Epithelial cell of prostate (primary cell): ENCODE measurements around the gene DHH.

Experiments used
- DNase-seq: peaks from one replicate; pipeline ENCODE4 v3.0.0-alpha.2; 2011; ENCODE audit warnings: low read depth, low spot score
- H3K27ac ChIP-seq: fragments of 450-650 bp; 2 replicates; pipeline ENCODE4 v1.5.1; 2017; ENCODE audit warnings: mild to moderate bottlenecking

The DHH gene

DNA sequence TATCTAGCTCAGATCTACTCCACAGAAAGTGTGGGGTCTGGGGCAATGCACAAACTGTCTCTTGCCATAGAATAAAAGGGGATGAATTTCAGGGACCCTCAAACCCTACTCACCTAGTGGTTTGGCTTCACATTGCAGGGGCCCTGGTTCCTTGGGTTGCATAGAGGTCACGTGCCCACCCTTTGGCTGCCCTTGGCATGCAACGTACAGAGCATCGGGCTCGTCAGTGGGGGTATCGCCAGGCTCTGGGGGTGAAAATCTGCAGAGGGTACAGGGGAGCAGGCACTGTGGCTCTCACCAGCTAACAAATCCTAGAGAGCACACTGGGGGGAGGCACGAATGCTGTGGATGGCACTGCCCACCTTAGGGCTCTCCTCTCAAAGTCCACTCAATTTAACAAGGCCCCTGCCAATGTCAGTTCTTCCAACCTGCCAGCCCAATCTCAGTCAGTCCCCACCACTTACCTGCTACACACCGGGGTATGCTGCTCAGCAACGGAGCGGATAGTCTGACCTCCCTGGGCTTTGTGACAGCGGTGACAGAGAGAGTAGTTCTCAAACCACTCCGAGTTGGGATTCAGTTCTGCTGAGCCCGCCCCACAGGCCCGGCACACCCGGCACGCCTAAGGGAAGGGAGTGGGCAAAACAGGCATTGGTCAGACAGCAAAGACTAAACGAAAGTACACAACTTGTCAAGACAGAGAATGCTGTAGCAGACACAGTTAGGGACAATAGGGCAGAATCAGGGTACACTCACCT is 42.0 kb downstream of the DHH start:
- DNase-seq, result no peak
- no peak overlapping the region for H3K27ac ChIP-seq

DNA sequence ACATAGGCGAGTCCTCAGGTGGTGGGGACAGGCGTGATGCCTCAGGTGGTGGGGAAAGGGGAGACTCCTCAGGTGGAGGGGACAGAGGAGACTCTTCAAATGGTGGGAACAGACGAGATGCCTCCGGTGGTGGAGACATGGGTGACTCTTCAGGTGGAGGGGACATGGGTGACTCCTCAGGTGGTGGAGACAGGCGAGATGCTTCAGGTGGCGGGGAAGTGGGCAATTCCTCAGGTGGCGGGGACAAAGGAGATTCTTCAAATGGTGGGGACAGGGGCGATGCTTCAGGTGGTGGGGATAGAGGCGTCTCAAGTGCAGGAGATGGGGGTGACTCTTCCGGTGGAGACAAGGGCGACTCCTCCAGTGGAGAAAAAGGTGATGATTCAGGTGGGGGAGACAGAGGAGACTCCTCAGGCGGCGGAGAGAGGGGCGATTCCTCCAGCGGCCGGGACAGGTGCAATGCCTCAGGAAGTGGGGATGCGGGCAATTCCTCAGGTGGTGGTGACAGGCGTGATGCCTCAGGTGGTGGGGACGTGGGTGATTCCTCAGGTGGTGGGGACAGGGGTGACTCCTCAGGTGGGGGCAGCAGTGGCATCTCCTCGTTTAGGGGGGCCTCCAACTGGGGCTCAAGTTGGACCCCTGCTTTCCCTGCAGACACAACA is 42.7 kb downstream of the DHH start:
- no peak overlapping the region for H3K27ac ChIP-seq
- DNase-seq, result no peak

DNA sequence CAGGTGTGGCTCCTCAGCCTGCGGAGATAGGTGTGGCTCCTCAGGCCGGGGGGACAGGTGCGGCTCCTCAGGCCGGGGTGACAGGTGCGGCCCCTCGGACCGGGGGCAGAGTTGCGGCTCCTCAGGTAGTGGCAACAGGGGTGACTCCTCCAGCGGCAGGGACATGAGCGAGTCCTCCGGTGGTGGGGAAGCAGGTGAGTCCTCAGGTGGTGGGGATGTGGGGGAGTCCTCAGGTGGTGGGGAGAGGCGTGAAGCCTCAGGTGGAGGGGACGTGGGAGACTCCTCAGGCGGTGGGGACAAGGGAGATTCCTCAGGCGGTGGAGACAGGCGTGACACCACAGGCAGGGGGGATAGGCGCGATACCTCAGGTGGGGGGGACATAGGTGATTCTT is 43.2 kb downstream of the DHH start:
- H3K27ac ChIP-seq, result no peak overlapping the region

GRCh38 chr12:49050507-49051372 is 43.9 kb downstream of the DHH start:
- H3K27ac ChIP-seq, result no peak overlapping the region
- no peak for DNase-seq

More for the DNA sequence above, 43.2 kb downstream of the DHH start:
- no peak for DNase-seq

DNA sequence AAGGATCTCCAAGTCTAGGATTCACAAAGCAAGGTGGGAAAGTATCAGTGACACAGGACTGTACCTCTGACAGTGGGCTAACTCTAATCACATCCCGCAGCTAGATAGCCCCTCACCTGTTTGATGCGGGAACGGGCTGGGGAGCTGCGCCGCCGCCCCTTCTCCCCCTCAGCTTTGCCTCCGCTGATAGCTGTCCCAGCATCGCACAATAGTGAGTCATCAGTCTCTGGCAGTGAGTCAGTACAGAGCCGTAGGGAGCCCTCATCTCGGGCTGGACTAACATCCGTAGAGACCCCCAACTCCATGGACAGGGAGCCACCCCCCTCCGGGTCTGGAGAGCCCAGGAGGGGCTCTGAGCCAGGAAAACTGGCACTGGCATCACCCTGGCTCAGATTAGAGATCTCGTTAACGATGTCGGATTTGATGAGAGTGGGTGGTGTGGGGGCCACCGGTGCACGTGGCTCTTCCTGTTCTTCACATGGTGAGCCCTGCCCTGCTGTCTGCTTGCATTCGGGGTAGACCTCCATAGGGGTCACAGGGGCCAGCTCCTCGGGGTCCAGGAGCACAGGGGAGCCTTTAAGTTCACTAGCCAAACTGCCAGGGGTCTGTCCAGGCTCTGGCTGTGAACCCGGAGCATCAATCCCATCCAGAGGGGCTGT is 44.9 kb downstream of the DHH start:
- no peak overlapping the region for H3K27ac ChIP-seq
- no peak for DNase-seq

DNA sequence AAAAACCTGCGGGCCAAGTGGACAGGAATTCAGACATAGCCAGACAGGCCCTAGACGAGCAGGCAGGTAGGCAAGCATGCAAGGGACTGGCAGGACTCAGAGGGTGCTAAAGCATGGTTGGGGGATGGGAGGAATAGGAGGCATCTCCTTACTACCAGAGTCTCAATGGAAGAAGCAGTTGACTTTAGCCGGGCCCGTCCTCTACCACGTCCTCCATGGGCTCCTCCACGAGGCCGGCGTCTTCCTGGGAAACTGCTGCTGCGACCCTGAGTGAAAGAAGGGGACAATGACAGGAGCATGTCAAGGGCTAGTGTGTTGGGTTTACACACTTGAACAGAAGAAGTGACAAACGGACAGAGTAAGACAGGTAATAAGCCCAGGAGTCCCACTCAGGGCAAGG is 45.6 kb downstream of the DHH start:
- no peak for DNase-seq
- no peak overlapping the region for H3K27ac ChIP-seq

- no peak for DNase-seq
- no peak overlapping the region for H3K27ac ChIP-seq
Observed at GRCh38 chr12:49046129-49046895, 48.3 kb downstream of the DHH start.

DNA sequence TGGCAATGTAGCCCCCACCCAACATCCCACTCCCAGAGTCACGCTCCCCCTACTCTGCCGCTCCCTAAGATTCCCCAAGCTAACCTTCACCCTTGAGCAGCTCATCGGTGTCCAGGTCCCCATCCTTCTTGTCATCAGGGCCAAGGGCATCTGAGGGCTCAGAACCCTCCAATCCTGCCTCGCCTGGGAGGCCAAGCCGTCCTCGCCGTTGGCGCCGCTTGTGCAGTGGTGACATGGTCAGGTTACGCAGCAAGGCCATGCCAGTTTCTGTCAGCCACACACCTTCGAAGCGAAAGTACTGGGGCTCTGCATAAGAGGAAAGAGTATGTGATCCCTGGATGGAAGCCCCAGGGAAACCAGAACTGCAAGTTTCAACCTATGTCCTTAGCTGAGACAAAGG is 49.9 kb downstream of the DHH start:
- no peak for DNase-seq
- no peak overlapping the region for H3K27ac ChIP-seq

- no peak for DNase-seq
- H3K27ac ChIP-seq, result no peak overlapping the region
Observed at GRCh38 chr12:49043856-49044258, 50.7 kb downstream of the DHH start.

DNA sequence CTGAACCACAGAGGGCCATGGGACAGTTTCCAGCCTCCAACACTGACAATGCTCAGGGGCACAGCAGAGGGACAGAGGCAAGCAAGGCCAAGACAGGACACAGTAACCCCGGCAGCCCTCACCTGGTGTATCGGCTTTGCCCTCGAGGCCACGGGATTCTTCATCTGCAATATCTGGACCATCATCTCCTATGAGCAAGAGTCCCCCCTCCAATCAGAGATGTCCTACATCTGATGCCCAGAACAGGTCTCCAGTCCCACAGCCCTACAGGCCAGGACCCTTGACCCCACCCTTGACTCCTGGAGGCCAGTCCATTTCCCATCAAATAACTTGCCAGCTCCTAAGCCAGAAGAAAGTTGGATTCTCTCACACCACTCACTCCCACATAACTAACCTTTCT is 51.4 kb downstream of the DHH start:
- no peak for DNase-seq
- H3K27ac ChIP-seq, result no peak overlapping the region

DNA sequence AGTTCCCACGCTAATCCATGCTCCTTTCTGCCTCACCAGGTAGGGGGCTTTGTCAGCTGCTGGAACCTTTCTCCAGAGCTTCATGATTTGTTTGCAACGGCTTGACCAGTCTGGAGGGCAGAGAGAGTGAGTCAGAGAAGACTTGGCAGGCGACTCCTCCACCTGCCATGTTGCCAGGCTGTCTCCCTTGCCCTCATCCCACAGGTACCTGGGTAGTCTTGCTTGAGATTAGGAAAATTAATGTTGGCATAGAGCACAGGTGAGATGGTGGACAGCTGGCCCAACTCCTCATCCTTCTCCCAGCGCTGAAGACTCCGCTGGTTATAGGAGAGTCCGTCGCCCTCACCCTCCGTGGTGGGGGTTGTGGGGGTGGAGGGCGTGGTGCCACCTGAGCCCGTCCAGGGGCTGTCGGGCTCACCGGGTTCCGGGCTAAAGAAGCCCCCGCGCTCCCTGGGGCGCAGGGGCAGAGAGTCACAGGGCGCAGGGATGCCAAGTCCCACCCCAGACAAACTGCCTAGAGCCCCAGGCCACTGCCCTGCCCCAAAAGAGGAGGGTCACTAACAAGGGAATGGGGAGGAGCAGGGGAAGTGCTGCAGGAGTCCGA is 52.6 kb downstream of the DHH start:
- DNase-seq, result no peak

GRCh38 chr12:49041036-49041880 is 53.3 kb downstream of the DHH start:
- DNase-seq, result no peak
- no peak overlapping the region for H3K27ac ChIP-seq

More for the DNA sequence above, 52.6 kb downstream of the DHH start:
- no peak overlapping the region for H3K27ac ChIP-seq

DNA sequence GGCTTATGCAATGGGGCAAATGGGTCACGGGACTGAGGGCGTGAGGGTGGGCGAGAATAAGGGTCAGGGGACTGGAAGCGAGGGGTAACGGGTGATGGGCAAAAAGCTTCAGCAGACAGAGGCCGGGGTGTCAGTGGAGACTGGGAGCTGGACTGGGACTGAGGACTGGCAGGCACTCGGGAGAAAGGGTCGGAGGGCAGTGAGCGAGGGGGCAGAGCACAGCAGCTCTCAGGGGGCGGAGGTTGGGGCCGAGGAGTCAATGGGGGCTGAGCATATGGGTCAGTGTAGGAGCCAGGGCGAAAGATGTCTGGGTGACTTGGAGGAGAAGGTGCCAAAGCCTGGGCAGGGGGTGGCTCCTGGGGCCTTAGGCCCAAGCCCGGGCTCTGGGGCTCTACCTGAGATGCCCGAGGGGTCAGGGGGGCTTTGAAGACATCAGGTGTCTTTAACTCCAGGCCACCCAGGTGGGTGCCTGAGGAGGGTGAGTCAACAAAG is 54.2 kb downstream of the DHH start:
- DNase-seq, result no peak
- no peak overlapping the region for H3K27ac ChIP-seq

DNA sequence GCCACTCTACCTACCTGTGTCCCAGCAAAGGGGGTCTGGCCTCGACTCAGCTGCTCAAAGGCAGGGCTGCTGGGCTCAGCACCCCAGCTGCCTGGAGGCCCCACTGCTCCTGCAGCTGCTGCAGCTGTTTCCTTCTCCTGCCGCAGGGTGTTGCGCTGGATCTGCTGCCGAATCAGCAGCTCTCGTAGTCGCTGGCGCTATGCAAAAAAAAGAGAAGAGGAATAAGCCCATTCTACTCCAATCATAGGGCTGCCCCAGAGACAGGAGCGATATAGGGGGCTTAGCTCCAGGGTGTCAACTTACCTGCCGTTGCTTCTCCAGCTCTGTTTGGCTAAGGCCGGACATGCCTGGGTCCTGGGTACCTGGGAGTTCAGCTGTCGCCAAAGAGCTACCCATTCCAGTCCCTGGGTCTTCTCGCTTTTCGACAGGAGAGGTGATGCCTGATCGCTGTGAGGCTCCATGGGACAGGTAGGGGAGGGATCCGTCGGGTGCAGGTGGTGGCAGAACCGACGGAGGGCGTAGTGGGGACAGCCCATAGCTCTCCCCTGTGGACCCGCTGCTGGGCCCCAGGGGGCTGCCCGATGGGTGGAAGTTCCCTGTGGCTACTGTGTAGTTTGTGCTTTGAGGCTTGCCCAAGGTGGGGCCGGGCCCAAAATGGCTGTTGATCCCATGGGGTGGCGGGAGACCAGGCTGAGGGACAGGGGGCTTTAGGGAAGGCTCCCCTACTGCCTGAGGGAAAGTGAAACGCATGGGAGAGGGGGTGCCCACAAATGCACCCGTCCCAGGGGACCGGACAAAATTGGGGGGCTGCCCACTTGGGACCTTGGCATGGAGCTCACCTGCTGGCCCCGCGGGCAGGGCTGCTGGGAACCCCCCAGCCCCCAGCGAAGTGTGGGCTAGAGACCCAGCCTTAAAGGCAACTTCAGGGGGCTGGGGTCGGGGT is 54.9 kb downstream of the DHH start:
- no peak for DNase-seq
- no peak overlapping the region for H3K27ac ChIP-seq

GRCh38 chr12:49038291-49038955 is 56.2 kb downstream of the DHH start:
- no peak overlapping the region for H3K27ac ChIP-seq
- DNase-seq, result no peak

DNA sequence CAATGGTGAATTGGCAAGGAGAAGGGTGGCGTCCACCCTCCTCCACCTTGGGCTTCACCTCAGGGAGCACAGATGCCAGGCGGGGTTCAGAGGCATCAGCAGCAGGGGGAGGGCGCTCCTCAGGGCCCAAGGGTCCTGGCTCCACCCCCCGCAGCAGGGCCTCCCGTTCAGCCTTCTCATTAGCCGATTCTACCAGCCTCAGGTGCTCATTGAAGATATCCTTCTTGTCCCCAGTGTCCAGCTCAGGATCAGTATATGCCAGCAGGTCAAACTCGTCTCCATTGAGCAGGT is 56.7 kb downstream of the DHH start:
- DNase-seq, result no peak

More for the DNA sequence above, 56.7 kb downstream of the DHH start:
- no peak overlapping the region for H3K27ac ChIP-seq
